ENCODE data around the gene C19orf38.

DNA sequence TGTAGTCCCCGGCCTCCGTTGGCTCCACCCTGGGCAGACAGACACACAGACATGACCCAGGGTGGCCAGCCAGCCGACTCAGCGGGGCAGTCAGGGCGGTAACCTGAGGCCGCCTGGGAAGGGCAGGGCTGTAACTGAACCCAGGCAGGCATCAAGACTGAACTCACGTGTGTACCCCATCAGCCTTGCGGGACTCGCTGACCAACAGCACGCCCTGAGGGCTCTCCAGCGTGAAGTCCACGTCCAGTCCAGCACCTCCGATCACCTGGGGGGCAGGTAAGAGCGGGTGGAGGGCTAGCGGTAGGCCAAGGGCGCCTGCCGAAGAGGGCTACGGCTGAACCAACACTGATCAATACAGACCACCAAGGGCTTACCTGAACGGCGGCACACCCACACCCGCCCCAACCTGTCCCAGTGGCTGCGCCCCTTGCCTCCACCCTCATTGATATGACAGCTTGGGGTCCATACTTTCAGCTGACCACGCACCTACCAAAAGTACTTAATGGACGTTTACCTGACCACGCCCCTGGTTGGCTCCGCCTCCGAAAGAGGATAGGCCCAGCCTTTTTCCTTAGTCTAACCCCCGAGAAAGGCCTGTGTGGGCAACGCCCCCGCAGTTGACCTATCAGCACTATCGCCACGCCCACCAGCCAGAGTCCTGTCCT is 13.0 kb upstream of the C19orf38 start:
- TF ChIP-seq CTCF (conservative IDR thresholded peaks at IDR 0.05) (no peak), ZFX (IDR thresholded peaks at IDR 0.05) (no peak)
